Parathyroid adenoma (tissue), 2 donors: ENCODE measurements around the gene TNS4.

Experiments used
- H2AFZ ChIP-seq: fragments of 300-600 bp; sonication (generic); one replicate; pipeline ENCODE4 v1.7.0; 2017; ENCODE audit warnings: antibody characterized with exemption, mild to moderate bottlenecking
- H3K27ac ChIP-seq: fragments of 300-600 bp; sonication (generic); one replicate; pipeline ENCODE4 v1.7.0; 2017
- H3K27me3 ChIP-seq: fragments of 300-600 bp; sonication (generic); one replicate; pipeline ENCODE4 v1.7.0; 2017; ENCODE audit warnings: low read length; ENCODE audit not compliant: control insufficient read depth, insufficient read depth
- H3K36me3 ChIP-seq: fragments of 300-600 bp; sonication (generic); one replicate; pipeline ENCODE4 v1.7.0; 2017; ENCODE audit warnings: low read length; ENCODE audit not compliant: control insufficient read depth, insufficient read depth
- H3K4me1 ChIP-seq: fragments of 300-600 bp; sonication (generic); one replicate; pipeline ENCODE4 v1.7.0; 2017; ENCODE audit warnings: control low read depth
- H3K4me2 ChIP-seq: fragments of 300-600 bp; sonication (generic); one replicate; pipeline ENCODE4 v1.7.0; 2017; ENCODE audit warnings: low read length
- H3K4me3 ChIP-seq: fragments of 300-600 bp; sonication (generic); one replicate; pipeline ENCODE4 v1.7.0; 2017; ENCODE audit warnings: low read depth, low read length
- H3K79me2 ChIP-seq: fragments of 300-600 bp; sonication (generic); one replicate; pipeline ENCODE4 v1.7.0; 2017; ENCODE audit warnings: control low read depth
- H3K9ac ChIP-seq: fragments of 300-600 bp; sonication (generic); one replicate; pipeline ENCODE4 v1.7.0; 2017; ENCODE audit warnings: mild to moderate bottlenecking
- H3K9me3 ChIP-seq: fragments of 300-600 bp; sonication (generic); one replicate; pipeline ENCODE4 v1.7.0; 2017; ENCODE audit warnings: low read length; ENCODE audit not compliant: control insufficient read depth
- CTCF ChIP-seq: fragments of 300-600 bp; sonication (generic); IDR thresholded peaks from one replicate; pipeline ENCODE4 v1.7.0; 2017; ENCODE audit warnings: antibody characterized with exemption, mild to moderate bottlenecking
- donor health status: primary hyperparathyroidism.

The TNS4 gene

GRCh38 chr17:40443196-40443987 is 58.0 kb downstream of the TNS4 start, which contains the start of gene IGFBP4:
TSS of gene IGFBP4 (plus strand) at chr17:40443450. CDS start at chr17:40443736, 286 bp downstream.
- H3K27me3 ChIP-seq: no peaks in the 10 kb centered on the region
- H3K27ac ChIP-seq: peak within 1 kb of the TSS; percentile 63
- H3K79me2 ChIP-seq: no peaks in the 10 kb centered on the region
- peak within 1 kb of the TSS; percentile 49 for H3K4me3 ChIP-seq
- H3K4me2 ChIP-seq: peak within 1 kb of the TSS; percentile 58
- peak within 1 kb of the TSS; percentile 80 for H2AFZ ChIP-seq
- peak; percentile 27 for TF ChIP-seq CTCF
- H3K9ac ChIP-seq: no peak within 1 kb of the TSS
- H3K9me3 ChIP-seq: no peaks in the 10 kb centered on the region
- H3K36me3 ChIP-seq: no peaks in the 10 kb centered on the region
- no peaks in the 10 kb centered on the region for H3K4me1 ChIP-seq

- no peaks in the 10 kb centered on the region for H3K4me1 ChIP-seq
- H3K4me2 ChIP-seq: peak overlapping the region; percentile 58
- peak overlapping the region; percentile 20 for H3K4me3 ChIP-seq
- H3K36me3 ChIP-seq: no peaks in the 10 kb centered on the region
- no peaks in the 10 kb centered on the region for H3K9me3 ChIP-seq
- TF ChIP-seq CTCF: no peak
- peak overlapping the region; percentile 80 for H2AFZ ChIP-seq
- no peak overlapping the region for H3K9ac ChIP-seq
- no peaks in the 10 kb centered on the region for H3K79me2 ChIP-seq
- H3K27ac ChIP-seq: peak overlapping the region; percentile 63
- H3K27me3 ChIP-seq: no peaks in the 10 kb centered on the region
Measured at GRCh38 chr17:40442392-40443195, 58.8 kb downstream of the TNS4 start.

GRCh38 chr17:40440166-40440565 is 61.3 kb downstream of the TNS4 start:
- Histone ChIP-seq H3K79me2 (no peaks in the 10 kb centered on the region), H3K36me3 (no peaks in the 10 kb centered on the region), H2AFZ (no peak overlapping the region), H3K4me3 (no peak overlapping the region), H3K27ac (no peak overlapping the region), H3K9ac (no peak overlapping the region), H3K4me2 (no peak overlapping the region), H3K4me1 (no peaks in the 10 kb centered on the region), H3K9me3 (no peaks in the 10 kb centered on the region), H3K27me3 (no peaks in the 10 kb centered on the region)
- no peak for TF ChIP-seq CTCF

GRCh38 chr17:40437095-40437732 is 64.2 kb downstream of the TNS4 start:
- no peak overlapping the region for H3K4me2 ChIP-seq
- H3K79me2 ChIP-seq: no peaks in the 10 kb centered on the region
- H3K4me3 ChIP-seq: no peak overlapping the region
- H3K27ac ChIP-seq: no peak overlapping the region
- TF ChIP-seq CTCF: no peak
- H3K9ac ChIP-seq: no peak overlapping the region
- H2AFZ ChIP-seq: no peak overlapping the region
- no peaks in the 10 kb centered on the region for H3K36me3 ChIP-seq
- no peaks in the 10 kb centered on the region for H3K27me3 ChIP-seq
- no peaks in the 10 kb centered on the region for H3K4me1 ChIP-seq
- H3K9me3 ChIP-seq: no peaks in the 10 kb centered on the region
